Measurements from ENCODE around the gene SYT17.

The SYT17 gene

GRCh38 chr16:19188406-19188805, 20.4 kb downstream of the SYT17 start:
- H3K4me1 Mint-ChIP-seq: no peaks in the 10 kb centered on the region
- H3K27me3 Mint-ChIP-seq: no peaks in the 10 kb centered on the region
- CTCF ChIA-PET: interaction anchor here (0.8 kb wide), 1 partner anchor 8 kb away, joined by 5 read pairs; no protein-coding TSS in a partner anchor
- no peak overlapping the region for H3K4me3 Mint-ChIP-seq
- no peak overlapping the region for H3K27ac Mint-ChIP-seq
- H3K36me3 Mint-ChIP-seq: no peaks in the 10 kb centered on the region
- H3K9me3 Mint-ChIP-seq: peaks cover 4% of the 10 kb centered on the region
- no peak for DNase-seq

- Mint-ChIP-seq H3K9me3 (peaks cover 4% of the 10 kb centered on the region), H3K27ac (no peak overlapping the region), H3K36me3 (no peaks in the 10 kb centered on the region), H3K4me1 (no peaks in the 10 kb centered on the region), H3K4me3 (no peak overlapping the region), H3K27me3 (no peaks in the 10 kb centered on the region)
- CTCF ChIA-PET: no interaction called here
- no peak for DNase-seq
Measured at GRCh38 chr16:19192865-19193264, 24.8 kb downstream of the SYT17 start.

- Mint-ChIP-seq H3K4me1 (no peaks in the 10 kb centered on the region), H3K4me3 (no peak overlapping the region), H3K27ac (no peak overlapping the region), H3K27me3 (no peaks in the 10 kb centered on the region), H3K9me3 (peaks cover 13% of the 10 kb centered on the region), H3K36me3 (no peaks in the 10 kb centered on the region)
- CTCF ChIA-PET: no interaction called here
- DNase-seq: no peak
Measured at GRCh38 chr16:19196871-19197270, 28.8 kb downstream of the SYT17 start.

GRCh38 chr16:19203374-19203966, 35.4 kb downstream of the SYT17 start:
- no peaks in the 10 kb centered on the region for H3K4me1 Mint-ChIP-seq
- no peak for DNase-seq
- no peaks in the 10 kb centered on the region for H3K27me3 Mint-ChIP-seq
- H3K9me3 Mint-ChIP-seq: peaks cover 26% of the 10 kb centered on the region
- H3K27ac Mint-ChIP-seq: no peak overlapping the region
- no peak overlapping the region for H3K4me3 Mint-ChIP-seq
- CTCF ChIA-PET: no interaction called here
- no peaks in the 10 kb centered on the region for H3K36me3 Mint-ChIP-seq

- H3K27ac Mint-ChIP-seq: no peak overlapping the region
- CTCF ChIA-PET: interaction anchor here (0.6 kb wide), 1 partner anchor 1185 kb away, joined by 3 read pairs; no protein-coding TSS in a partner anchor
- DNase-seq: no peak
- no peaks in the 10 kb centered on the region for H3K4me1 Mint-ChIP-seq
- H3K4me3 Mint-ChIP-seq: no peak overlapping the region
- no peaks in the 10 kb centered on the region for H3K36me3 Mint-ChIP-seq
- peaks cover 14% of the 10 kb centered on the region for H3K9me3 Mint-ChIP-seq
- H3K27me3 Mint-ChIP-seq: peaks cover 7% of the 10 kb centered on the region
Measured at GRCh38 chr16:19210280-19210924, 42.4 kb downstream of the SYT17 start.

- Mint-ChIP-seq H3K4me3 (no peak overlapping the region), H3K27me3 (peaks cover 7% of the 10 kb centered on the region), H3K9me3 (peaks cover 14% of the 10 kb centered on the region), H3K36me3 (no peaks in the 10 kb centered on the region), H3K4me1 (no peaks in the 10 kb centered on the region), H3K27ac (no peak overlapping the region)
- DNase-seq: no peak
- CTCF ChIA-PET: interaction anchor here (0.6 kb wide), 1 partner anchor 1185 kb away, joined by 3 read pairs; no protein-coding TSS in a partner anchor
Measured at GRCh38 chr16:19210968-19211367, 42.9 kb downstream of the SYT17 start.

- Mint-ChIP-seq H3K4me1 (no peaks in the 10 kb centered on the region), H3K27me3 (peaks cover 7% of the 10 kb centered on the region), H3K9me3 (peaks cover 16% of the 10 kb centered on the region), H3K36me3 (no peaks in the 10 kb centered on the region), H3K27ac (no peak overlapping the region), H3K4me3 (no peak overlapping the region)
- no peak for DNase-seq
- CTCF ChIA-PET: interaction anchor here (0.8 kb wide), 1 partner anchor 126 kb away, joined by 3 read pairs; no protein-coding TSS in a partner anchor
Measured at GRCh38 chr16:19212059-19212458, 44.0 kb downstream of the SYT17 start.

- CTCF ChIA-PET: no interaction called here
- Mint-ChIP-seq H3K9me3 (peaks cover 16% of the 10 kb centered on the region), H3K4me3 (no peak overlapping the region), H3K27ac (no peak overlapping the region), H3K27me3 (peaks cover 7% of the 10 kb centered on the region), H3K4me1 (no peaks in the 10 kb centered on the region), H3K36me3 (no peaks in the 10 kb centered on the region)
- no peak for DNase-seq
Measured at GRCh38 chr16:19213885-19214284, 45.8 kb downstream of the SYT17 start.

- Mint-ChIP-seq H3K4me1 (no peaks in the 10 kb centered on the region), H3K27ac (no peak overlapping the region), H3K27me3 (peaks cover 7% of the 10 kb centered on the region), H3K36me3 (no peaks in the 10 kb centered on the region), H3K9me3 (peaks cover 16% of the 10 kb centered on the region), H3K4me3 (no peak overlapping the region)
- CTCF ChIA-PET: no interaction called here
- DNase-seq: no peak
Measured at GRCh38 chr16:19215705-19216104, 47.7 kb downstream of the SYT17 start.

GRCh38 chr16:19218581-19218980, 50.5 kb downstream of the SYT17 start:
- no peak overlapping the region for H3K4me3 Mint-ChIP-seq
- H3K27me3 Mint-ChIP-seq: no peaks in the 10 kb centered on the region
- H3K36me3 Mint-ChIP-seq: no peaks in the 10 kb centered on the region
- H3K27ac Mint-ChIP-seq: no peak overlapping the region
- no peaks in the 10 kb centered on the region for H3K4me1 Mint-ChIP-seq
- H3K9me3 Mint-ChIP-seq: peaks cover 3% of the 10 kb centered on the region
- DNase-seq: no peak
- CTCF ChIA-PET: interaction anchor here (0.6 kb wide), 1 partner anchor 220 kb away, joined by 3 read pairs; no protein-coding TSS in a partner anchor

- no peak for DNase-seq
- H3K4me1 Mint-ChIP-seq: no peaks in the 10 kb centered on the region
- H3K36me3 Mint-ChIP-seq: no peaks in the 10 kb centered on the region
- H3K4me3 Mint-ChIP-seq: no peak overlapping the region
- CTCF ChIA-PET: no interaction called here
- H3K27me3 Mint-ChIP-seq: no peaks in the 10 kb centered on the region
- H3K9me3 Mint-ChIP-seq: peaks cover 3% of the 10 kb centered on the region
- no peak overlapping the region for H3K27ac Mint-ChIP-seq
Measured at GRCh38 chr16:19219836-19220235, 51.8 kb downstream of the SYT17 start.

- peak; percentile 51 for DNase-seq
- Mint-ChIP-seq H3K27me3 (no peaks in the 10 kb centered on the region), H3K4me1 (no peaks in the 10 kb centered on the region), H3K4me3 (no peak overlapping the region), H3K9me3 (no peaks in the 10 kb centered on the region), H3K27ac (no peak overlapping the region), H3K36me3 (no peaks in the 10 kb centered on the region)
- CTCF ChIA-PET: interaction anchor here (0.9 to 1.2 kb wide), 2 partner anchors 22 to 137 kb away, joined by 3 to 5 read pairs; no protein-coding TSS in a partner anchor
Measured at GRCh38 chr16:19223235-19224170, 55.5 kb downstream of the SYT17 start.

GRCh38 chr16:19225651-19226050, 57.6 kb downstream of the SYT17 start:
- DNase-seq: no peak
- H3K36me3 Mint-ChIP-seq: no peaks in the 10 kb centered on the region
- CTCF ChIA-PET: no interaction called here
- H3K27ac Mint-ChIP-seq: no peak overlapping the region
- no peaks in the 10 kb centered on the region for H3K9me3 Mint-ChIP-seq
- no peaks in the 10 kb centered on the region for H3K4me1 Mint-ChIP-seq
- no peak overlapping the region for H3K4me3 Mint-ChIP-seq
- H3K27me3 Mint-ChIP-seq: no peaks in the 10 kb centered on the region

- no peak for DNase-seq
Measured at GRCh38 chr16:19227643-19228042, 59.6 kb downstream of the SYT17 start.

More at GRCh38 chr16:19227643-19228042, 59.6 kb downstream of the SYT17 start:
- Mint-ChIP-seq H3K27me3 (no peaks in the 10 kb centered on the region), H3K9me3 (no peaks in the 10 kb centered on the region), H3K36me3 (no peaks in the 10 kb centered on the region), H3K27ac (no peak overlapping the region), H3K4me3 (no peak overlapping the region), H3K4me1 (no peaks in the 10 kb centered on the region)
- CTCF ChIA-PET: no interaction called here

All from activated naive CD4-positive, alpha-beta T cell treated with anti-CD3 and anti-CD28 coated beads, Interleukin-2, amount 10 ng/mL, durations not matched to agents 7 days and 5 days (primary cell).